BLaER1 (cell line): ENCODE results near the gene CIBAR2.

Experiments
- H3K27ac ChIP-seq: shearing (Covaris generic); formaldehyde crosslinking; 2 replicates; pipeline ENCODE4 v1.8.1; 2022
- H3K27me3 ChIP-seq: shearing (Covaris generic); formaldehyde crosslinking; 2 replicates; pipeline ENCODE4 v1.8.1; 2022
- H3K36me3 ChIP-seq: shearing (Covaris generic); formaldehyde crosslinking; 2 replicates; pipeline ENCODE4 v1.8.1; 2022
- H3K4me1 ChIP-seq: shearing (Covaris generic); formaldehyde crosslinking; 2 replicates; pipeline ENCODE4 v1.8.1; 2022
- H3K4me2 ChIP-seq: shearing (Covaris generic); formaldehyde crosslinking; 2 replicates; pipeline ENCODE4 v1.8.1; 2022
- H3K4me3 ChIP-seq: shearing (Covaris generic); formaldehyde crosslinking; 2 replicates; pipeline ENCODE4 v1.8.1; 2022
- H3K9ac ChIP-seq: shearing (Covaris generic); formaldehyde crosslinking; 2 replicates; pipeline ENCODE4 v1.8.1; 2022
- H3K9me3 ChIP-seq: shearing (Covaris generic); formaldehyde crosslinking; 2 replicates; pipeline ENCODE4 v1.8.1; 2022
- H4K20me1 ChIP-seq: shearing (Covaris generic); formaldehyde crosslinking; 2 replicates; pipeline ENCODE4 v1.8.1; 2022
- Cebpa-rat ChIP-seq: shearing (Covaris generic); IDR thresholded peaks from 2 replicates; pipeline ENCODE4 v1.8.1; 2022

CIBAR2 gene

DNA sequence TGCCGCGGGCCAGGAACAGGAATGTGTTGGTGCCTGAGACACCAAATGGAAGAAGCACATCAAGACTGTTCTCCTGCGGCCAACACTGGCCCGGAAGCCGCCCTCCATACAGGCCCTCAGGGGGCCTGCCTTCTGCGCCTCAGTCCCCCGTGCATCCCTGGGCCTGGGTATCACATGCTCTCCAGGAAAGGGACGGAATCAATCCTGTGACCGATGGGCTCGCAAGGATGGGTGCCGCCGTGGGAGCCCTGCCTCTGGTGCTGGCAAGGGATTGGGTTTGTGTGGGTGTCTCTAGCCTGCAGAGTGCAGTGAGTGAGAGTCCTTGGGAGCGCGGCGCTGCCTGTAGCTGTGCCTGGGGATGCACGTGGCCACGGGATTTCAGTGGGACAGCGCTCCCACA lies 19.4 kb downstream of the CIBAR2 start:
- H3K4me3 ChIP-seq: no peak overlapping the region
- TF ChIP-seq Cebpa-rat: no peak
- no peak overlapping the region for H3K9ac ChIP-seq
- H3K27ac ChIP-seq: no peak overlapping the region
- H3K4me1 ChIP-seq: peaks cover 76% of the 10 kb centered on the region
- no peaks in the 10 kb centered on the region for H3K9me3 ChIP-seq
- peak overlapping the region; percentile 77 for H3K4me2 ChIP-seq
- 0 out of 2 replicates have a peak, but pooled peaks cover 5% of the 10 kb centered on the region for H3K27me3 ChIP-seq
- H4K20me1 ChIP-seq: no peaks in the 10 kb centered on the region
- no peaks in the 10 kb centered on the region for H3K36me3 ChIP-seq

DNA sequence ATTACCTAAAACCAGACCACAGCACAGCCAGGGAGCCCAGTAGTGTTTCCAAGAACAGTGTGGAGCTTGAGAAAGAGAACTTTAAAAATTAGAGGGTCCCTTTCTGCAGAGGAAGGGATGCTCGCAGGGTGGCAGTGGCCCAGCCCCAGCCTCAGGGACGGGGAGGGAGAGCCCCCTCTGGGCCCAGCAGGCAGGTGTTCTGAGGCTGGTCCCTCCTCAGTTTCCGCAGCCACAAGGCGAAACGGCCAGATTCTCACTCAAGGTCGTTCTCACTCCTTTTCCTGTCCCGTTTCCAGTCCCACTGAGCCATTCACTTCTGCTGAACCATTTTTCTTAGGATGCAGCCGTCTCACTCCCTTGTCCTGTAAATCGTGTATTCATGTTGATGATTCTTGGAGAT lies 20.0 kb downstream of the CIBAR2 start:
- no peaks in the 10 kb centered on the region for H4K20me1 ChIP-seq
- H3K4me3 ChIP-seq: no peak overlapping the region
- no peaks in the 10 kb centered on the region for H3K9me3 ChIP-seq
- TF ChIP-seq Cebpa-rat: no peak
- peak overlapping the region; percentile 77 for H3K4me2 ChIP-seq
- H3K27ac ChIP-seq: no peak overlapping the region
- peaks cover 78% of the 10 kb centered on the region for H3K4me1 ChIP-seq
- 0 out of 2 replicates have a peak, but pooled peaks cover 5% of the 10 kb centered on the region for H3K27me3 ChIP-seq
- no peaks in the 10 kb centered on the region for H3K36me3 ChIP-seq
- no peak overlapping the region for H3K9ac ChIP-seq

DNA sequence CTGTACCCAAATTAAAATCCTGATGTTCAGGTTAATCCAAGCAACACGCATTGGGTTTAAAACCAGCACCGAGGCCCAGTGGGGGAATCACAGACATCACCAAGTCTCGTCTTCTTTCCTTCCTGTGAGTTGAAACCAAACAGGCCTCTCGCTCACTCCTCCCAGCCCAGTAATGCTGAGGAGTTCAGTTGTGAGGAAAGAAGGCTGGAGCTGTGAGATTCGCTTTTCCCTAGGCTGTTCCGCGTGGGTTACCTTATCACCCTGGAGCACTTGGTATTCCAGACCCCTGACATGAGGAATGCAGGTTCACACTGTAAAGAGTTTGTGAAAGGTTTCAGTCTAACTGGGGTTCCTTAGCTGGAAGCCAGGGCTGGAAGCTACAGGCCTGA lies 20.8 kb downstream of the CIBAR2 start:
- no peaks in the 10 kb centered on the region for H4K20me1 ChIP-seq
- 0 out of 2 replicates have a peak, but pooled peaks cover 5% of the 10 kb centered on the region for H3K27me3 ChIP-seq
- H3K9ac ChIP-seq: no peak overlapping the region
- H3K4me1 ChIP-seq: peaks cover 86% of the 10 kb centered on the region
- H3K4me3 ChIP-seq: no peak overlapping the region
- H3K27ac ChIP-seq: no peak overlapping the region
- peak overlapping the region; percentile 77 for H3K4me2 ChIP-seq
- no peaks in the 10 kb centered on the region for H3K36me3 ChIP-seq
- TF ChIP-seq Cebpa-rat: no peak
- no peaks in the 10 kb centered on the region for H3K9me3 ChIP-seq

GRCh38 chr16:85090873-85091521 lies 21.3 kb downstream of the CIBAR2 start:
- H3K27me3 ChIP-seq: 0 out of 2 replicates have a peak, but pooled peaks cover 5% of the 10 kb centered on the region
- peaks cover 91% of the 10 kb centered on the region for H3K4me1 ChIP-seq
- H4K20me1 ChIP-seq: no peaks in the 10 kb centered on the region; the same call in 1 of the 2 replicates
- TF ChIP-seq Cebpa-rat: no peak
- peak overlapping the region; percentile 77 for H3K4me2 ChIP-seq
- no peak overlapping the region for H3K4me3 ChIP-seq
- H3K9ac ChIP-seq: no peak overlapping the region
- no peaks in the 10 kb centered on the region for H3K9me3 ChIP-seq
- H3K36me3 ChIP-seq: no peaks in the 10 kb centered on the region
- H3K27ac ChIP-seq: no peak overlapping the region

DNA sequence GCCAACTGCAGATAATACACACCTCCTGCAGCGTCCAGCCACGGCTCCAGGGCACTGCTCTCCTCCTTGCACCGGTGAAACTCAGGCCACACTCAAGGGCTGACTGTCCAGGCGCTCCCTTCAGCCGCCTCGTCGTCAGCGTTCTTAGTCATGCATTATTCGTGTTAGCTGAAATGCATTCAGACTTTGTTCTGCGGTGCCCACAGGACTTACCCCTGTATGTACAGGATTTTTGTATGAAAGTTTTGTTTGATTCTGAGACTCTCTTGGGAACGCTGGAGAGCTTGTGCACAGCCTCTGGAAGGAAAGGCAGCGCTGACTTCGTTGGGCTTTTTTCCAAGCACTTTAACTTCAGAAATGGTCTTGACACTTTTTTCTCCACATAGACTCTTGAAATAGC lies 22.1 kb downstream of the CIBAR2 start:
- Histone ChIP-seq H3K36me3 (no peaks in the 10 kb centered on the region), H4K20me1 (no peaks in the 10 kb centered on the region; the same call in 1 of the 2 replicates), H3K9ac (no peak overlapping the region), H3K27me3 (0 out of 2 replicates have a peak, but pooled peaks cover 5% of the 10 kb centered on the region), H3K27ac (no peak overlapping the region), H3K4me1 (peaks cover 92% of the 10 kb centered on the region), H3K4me2 (peak overlapping the region; percentile 77), H3K4me3 (no peak overlapping the region), H3K9me3 (no peaks in the 10 kb centered on the region)
- no peak for TF ChIP-seq Cebpa-rat

DNA sequence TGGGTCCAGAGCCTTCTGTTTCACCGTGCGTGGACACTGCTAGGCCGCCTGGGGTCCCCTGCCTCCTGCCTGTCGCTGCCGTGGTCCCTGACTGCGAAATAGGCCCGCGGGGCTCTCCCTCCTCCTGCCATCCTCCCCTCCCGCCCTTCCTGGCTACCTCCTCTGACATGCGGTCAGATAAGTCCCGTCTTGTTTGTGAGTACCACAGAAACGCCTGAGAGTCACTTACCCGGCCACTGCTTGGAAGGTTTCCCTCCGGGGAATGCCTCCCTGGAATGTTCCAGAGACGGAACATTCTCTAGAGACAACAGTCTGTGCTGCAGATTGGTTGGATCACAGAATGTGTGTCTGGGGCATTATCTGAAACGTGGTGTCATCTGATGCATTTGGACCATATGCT lies 22.7 kb downstream of the CIBAR2 start:
- no peak overlapping the region for H3K4me3 ChIP-seq
- no peaks in the 10 kb centered on the region for H3K36me3 ChIP-seq
- H3K27ac ChIP-seq: no peak overlapping the region
- H3K27me3 ChIP-seq: 0 out of 2 replicates have a peak, but pooled peaks cover 5% of the 10 kb centered on the region
- H3K9ac ChIP-seq: no peak overlapping the region
- TF ChIP-seq Cebpa-rat: no peak
- H4K20me1 ChIP-seq: no peaks in the 10 kb centered on the region; the same call in 1 of the 2 replicates
- peaks cover 92% of the 10 kb centered on the region for H3K4me1 ChIP-seq
- no peaks in the 10 kb centered on the region for H3K9me3 ChIP-seq
- H3K4me2 ChIP-seq: 0 out of 2 replicates have a peak overlapping the region, but pooled peaks have one; percentile 53

DNA sequence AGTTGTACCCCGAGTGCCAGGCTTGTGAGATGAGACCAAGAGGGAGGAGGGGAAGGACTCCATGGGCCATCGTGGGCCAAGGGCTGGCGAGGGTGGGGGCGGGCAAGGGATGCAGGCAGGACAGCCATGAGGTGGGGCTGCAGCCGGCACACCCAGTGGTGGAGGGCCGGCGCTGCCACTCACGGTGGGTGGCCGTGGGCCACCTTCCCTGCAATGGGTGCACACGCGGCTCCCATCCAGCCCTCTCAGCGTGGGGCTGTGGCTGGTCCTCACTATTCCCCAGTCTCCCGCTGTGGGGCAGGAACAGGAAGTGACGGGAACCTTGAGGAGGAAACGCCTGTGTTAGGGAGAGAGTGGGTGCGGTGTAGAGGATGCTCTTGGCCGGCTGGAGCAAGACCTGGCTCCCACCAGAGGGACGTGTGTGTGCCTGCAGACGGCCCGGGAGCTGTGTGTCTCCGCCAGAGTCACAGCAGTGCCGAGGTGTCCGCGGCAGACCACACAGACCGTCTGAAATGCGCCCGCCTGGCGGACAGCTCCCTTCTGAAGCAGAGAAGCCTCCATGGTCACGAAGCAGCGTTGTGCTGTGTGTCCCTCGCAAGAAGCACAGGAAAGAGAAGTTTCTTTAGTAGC lies 23.6 kb downstream of the CIBAR2 start:
- Histone ChIP-seq H3K36me3 (no peaks in the 10 kb centered on the region), H3K27me3 (0 out of 2 replicates have a peak, but pooled peaks cover 5% of the 10 kb centered on the region), H3K9ac (no peak overlapping the region), H4K20me1 (no peaks in the 10 kb centered on the region; the same call in 1 of the 2 replicates), H3K4me2 (peak overlapping the region; percentile 53), H3K9me3 (no peaks in the 10 kb centered on the region), H3K27ac (no peak overlapping the region), H3K4me1 (peaks cover 92% of the 10 kb centered on the region), H3K4me3 (no peak overlapping the region)
- TF ChIP-seq Cebpa-rat: no peak

- Histone ChIP-seq H4K20me1 (no peaks in the 10 kb centered on the region; the same call in 1 of the 2 replicates), H3K27ac (no peak overlapping the region), H3K9ac (no peak overlapping the region), H3K9me3 (no peaks in the 10 kb centered on the region), H3K36me3 (no peaks in the 10 kb centered on the region), H3K4me3 (no peak overlapping the region), H3K4me1 (peaks cover 92% of the 10 kb centered on the region), H3K27me3 (0 out of 2 replicates have a peak, but pooled peaks cover 5% of the 10 kb centered on the region), H3K4me2 (no peak overlapping the region; the same call in 1 of the 2 replicates)
- no peak for TF ChIP-seq Cebpa-rat
Observed at GRCh38 chr16:85087899-85088569, 24.2 kb downstream of the CIBAR2 start.

DNA sequence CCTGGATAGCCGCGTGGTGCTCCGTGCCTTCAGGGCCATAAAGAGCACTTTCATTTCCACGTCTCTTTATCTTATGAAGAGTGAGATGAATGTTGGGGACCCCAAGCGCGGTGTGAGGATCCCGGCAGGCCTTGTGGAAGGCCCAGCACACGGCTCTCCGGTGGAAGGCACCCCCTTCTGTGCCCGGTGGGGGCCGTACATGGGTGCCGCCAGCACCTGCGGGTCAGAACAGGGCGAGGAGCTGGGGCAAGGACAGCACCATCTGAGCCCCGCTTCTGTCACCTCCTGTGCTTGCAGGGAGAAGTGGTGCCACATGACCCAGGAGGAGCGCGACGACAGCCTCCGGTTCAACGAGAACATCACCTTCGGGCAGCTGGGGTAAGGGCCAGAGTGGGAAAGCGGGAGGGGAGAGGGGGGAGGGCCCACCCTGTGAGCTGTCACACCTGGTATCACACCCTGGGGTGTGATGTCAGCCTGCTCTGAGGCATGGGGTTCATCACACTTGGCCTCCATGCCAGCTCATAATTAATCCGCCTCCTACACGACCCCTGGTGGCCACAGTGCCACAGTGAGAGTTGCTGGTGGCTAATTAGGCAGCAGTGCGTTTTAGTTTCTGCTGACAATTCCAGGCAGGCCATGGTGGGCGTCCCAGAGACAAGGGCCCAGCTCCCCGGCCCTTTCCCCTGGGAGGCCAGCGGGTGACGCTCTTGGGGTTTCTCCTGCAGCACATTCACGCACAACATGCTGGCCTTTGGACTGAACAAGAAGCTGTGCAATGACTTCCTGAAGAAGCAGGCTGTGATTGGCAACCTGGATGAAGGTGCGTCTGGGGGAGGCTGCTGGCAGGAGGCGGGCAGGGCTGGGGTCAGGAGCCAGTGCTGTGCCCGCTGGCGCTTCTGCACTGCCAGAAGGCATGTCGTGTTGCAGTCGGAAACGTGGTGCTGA lies 25.7 kb downstream of the CIBAR2 start:
- Histone ChIP-seq H3K36me3 (no peaks in the 10 kb centered on the region), H4K20me1 (peaks cover 7% of the 10 kb centered on the region), H3K4me2 (peak overlapping the region; percentile 99), H3K9me3 (no peaks in the 10 kb centered on the region), H3K9ac (no peak overlapping the region), H3K27me3 (peaks cover 15% of the 10 kb centered on the region), H3K4me3 (no peak overlapping the region), H3K27ac (no peak overlapping the region), H3K4me1 (peaks cover 92% of the 10 kb centered on the region)
- TF ChIP-seq Cebpa-rat: no peak
